GM18517 (cell line): ENCODE measurements around the gene ONECUT3.

Experiments used
- ATAC-seq: cut with Tn5 transposase; IDR thresholded peaks from one replicate; pipeline ENCODE4 v1.9.1; 2021; ENCODE audit warnings: mild to moderate bottlenecking, moderate library complexity; ENCODE audit not compliant: unreplicated experiment

Gene ONECUT3

DNA sequence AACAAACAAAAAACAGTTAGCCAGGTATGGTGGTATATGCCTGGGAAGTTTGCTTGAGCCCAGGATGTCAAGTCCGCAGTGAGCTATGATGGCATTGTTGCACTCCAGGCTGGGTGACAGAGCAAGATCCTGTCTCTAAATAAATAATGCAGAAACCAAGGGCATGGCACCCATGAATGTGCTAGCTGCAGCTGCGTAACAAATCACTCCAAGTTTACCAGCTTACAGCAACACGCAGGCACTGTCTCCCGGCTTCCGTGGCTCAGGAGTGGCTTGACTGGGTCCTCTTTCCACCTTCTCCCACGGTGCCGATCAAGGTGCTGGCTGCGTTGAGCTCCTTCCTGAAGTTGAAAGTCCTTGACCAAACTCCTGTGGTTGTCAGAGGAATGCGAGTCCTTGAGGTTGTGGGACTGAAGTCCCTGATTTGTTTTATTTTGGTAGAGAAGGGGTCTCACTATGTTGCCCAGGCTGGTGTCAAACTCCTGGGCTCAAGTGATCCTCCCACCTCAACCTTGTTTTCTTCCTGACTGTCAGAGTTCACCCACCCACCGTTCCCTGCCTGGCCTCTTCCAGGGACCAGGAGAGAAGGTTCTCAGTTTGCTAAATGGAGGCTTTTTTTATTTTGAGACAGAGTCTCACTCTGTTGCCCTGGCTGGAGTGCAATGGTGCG, 13.2 kb upstream of the ONECUT3 start:
- no peak for ATAC-seq

DNA sequence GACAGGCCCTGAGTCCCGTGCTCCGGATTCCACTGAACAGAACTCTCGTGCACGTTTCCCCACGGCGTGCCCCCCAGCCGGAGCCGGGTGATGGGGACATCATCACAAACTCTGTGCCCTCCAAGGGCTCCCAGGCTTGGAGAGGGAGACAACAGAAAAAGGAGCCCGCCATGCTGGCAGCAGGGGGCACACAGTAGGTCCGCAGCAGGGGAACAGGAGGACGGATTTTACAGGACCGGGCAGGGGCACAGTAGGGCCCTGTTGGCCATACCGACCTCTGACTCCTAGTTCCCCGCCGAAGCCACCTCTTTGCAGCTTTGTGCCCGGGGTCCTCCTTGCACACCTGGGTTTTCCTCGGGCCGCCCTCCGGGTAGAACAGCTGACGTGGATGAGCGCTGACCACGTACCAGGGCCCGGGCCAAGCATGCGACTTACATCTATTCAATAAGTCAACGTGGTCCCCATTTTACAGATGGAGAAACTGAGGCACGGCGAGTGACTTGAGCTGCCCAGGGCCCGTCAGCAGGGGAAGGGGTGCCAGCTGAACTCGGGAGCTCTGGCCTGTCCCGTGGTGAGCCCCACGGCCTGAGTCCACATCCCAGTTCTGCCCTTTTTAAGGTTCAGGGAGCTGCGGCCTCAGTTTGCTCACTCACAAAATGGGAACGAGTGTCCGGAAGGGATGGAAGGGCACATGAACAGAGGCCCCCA, 10.2 kb upstream of the ONECUT3 start:
- no peak for ATAC-seq

DNA sequence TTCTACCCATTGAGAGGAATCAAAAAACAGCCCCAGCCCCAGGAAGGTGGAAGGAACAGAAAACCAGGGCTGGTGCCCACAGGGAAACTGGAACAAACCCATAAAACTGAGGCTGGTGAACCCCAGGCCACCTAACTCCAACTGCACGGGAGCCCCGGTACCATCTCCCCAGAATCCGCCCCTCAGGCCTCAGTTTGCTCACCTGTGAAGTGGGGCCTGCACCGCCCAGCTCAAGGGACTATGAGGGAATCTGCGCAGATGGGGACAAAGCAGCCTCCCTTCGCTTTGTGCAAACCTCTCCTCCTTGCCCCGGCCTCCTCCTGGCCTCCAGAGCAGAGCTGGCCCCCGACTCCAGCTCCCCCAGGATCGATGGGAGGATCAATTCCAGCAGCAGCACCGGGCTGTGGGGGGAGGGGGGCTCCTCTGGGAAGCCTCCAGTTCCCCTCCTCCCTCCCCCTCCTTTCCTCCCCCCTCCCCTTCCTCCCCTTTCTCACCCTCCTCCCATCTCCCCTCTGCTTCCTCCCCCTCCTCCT, 9.1 kb upstream of the ONECUT3 start:
- no peak for ATAC-seq

DNA sequence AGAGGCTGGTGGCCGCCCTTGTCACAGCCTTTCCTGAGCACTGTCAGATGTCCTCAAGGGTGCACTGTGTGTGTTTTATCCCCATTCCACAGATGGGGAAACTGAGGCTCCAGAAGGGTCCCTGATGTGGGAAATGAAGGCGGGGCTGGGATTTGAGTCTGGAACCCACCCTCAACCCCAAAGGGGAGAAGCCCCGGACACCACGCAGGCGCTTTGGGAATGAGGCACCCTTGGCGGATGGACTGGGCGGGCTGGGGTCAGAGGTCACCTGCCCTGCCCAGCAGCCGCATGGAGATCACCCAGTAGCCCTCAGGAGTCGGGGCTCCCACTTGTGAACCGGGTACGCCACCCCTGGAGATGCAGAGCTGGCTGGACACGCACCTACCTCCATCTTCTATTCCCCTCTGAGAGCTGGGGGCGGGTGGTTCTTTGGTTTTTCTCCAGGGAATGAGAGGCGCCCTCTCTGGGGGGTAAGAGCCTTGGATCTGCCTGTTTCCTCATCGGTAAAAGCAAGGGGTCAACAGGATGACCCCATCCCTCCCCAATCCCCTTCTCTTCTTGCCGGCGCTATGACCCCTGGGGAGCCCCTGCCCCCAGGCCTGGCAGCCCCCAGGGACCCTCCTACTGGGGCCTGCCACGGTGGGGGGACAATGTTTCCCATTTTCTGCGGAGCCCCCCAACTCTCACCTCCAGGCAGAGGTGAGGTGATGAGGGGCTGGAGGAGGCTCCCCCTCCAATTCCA, 8.3 kb upstream of the ONECUT3 start:
- no peak for ATAC-seq

DNA sequence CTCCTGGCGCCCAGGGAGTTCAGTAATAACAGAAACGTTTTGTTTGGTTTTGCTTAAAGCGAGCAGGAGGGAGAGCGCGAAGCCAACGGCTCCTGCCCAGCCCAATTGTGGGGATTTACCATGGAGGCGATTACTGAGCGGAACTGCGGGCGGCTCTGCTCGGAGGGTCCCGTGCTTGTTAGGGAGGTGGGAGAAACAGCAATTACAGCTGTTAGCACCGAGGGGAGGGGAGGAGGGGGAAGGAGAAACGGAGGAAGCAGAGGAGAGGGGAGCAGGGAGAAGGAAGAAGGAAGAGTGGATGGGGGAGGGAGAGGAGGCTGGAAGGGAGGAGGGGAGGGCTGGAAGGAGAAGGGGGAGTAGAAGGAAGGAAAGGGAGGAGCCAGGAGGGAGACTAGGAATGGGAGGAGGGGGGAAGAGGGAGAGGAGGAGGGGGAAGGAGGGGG, 7.7 kb upstream of the ONECUT3 start:
- no peak for ATAC-seq

DNA sequence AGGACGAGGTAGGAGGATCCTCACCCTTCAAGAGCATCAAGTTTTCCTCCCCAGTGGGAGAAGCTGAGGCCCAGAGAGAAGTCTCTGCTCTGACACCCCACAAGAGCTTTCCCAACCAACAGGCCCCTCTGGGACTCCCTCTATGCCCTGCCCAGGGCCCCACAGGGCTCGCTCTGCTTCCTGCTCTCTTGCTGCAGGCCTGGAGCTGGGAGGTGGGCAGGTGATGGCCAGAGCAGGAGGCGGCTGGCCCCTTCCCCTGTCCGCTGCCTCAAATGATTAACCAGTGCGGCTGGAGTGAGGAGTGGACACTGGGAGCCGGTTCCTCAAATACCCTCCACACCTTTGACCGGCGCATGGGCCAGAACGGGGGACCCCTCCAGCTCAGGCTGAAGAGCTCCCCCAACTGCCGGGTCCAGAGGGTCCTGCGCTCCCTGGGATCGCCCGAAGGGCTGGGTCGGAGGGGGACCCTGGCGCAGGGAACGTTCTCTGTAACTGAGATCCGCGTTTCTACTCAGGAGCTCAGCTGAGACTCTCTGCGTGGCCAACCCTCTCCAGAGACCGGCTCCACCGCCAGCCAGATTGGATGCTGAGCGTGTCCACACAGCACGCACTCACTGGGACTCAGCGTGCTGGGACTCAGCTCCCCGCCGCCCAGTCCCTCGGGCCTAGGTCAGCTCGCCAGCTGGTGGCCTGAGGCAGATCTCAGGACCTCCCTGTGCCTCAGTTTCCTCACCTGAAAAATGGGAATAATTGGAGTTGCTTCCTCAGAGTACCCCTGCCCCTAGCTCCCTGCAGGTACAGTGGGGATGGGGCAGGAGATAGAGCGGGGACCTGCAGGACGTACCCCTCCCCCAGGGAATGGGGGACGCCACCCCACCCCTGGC, 6.7 kb upstream of the ONECUT3 start:
- ATAC-seq, result no peak

DNA sequence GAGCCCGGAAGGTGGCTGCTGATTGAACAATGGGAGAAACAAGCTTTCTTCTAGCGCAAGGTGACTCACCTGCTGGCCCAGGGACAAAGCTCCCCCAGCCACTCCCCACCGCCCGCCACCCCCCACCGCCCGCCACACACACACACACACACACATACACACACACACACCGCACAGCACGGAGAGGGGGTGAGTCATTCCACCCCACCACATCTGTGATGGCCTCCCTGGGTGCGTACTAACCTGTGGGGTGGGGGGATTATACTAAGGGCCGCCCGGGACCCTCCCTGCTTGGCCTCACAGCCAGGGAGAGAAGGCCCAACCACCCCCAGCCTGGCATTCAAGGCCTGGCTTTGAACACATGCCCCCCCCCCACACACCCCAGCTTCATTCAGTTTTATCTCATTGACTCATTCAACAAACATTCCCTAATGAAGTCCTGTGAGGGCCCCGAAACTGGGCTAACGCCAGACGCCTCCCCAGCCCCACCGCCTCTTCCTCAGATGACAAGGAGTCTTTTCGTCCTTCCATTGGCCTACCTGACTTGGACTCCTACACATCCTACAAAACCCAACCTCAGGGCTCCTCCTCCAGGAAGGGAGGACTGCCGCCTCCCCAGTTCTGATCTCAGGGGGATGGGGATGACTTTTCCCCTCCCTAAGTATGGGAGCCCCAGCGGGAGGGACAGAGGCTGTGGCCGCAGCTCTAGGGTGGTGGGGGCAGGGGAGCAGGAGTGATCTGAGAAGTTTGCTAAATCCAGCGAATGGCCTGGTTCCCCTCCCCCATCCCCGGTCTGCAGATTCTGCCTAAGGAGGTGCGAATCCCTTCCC, 5.8 kb upstream of the ONECUT3 start:
- ATAC-seq, result no peak

DNA sequence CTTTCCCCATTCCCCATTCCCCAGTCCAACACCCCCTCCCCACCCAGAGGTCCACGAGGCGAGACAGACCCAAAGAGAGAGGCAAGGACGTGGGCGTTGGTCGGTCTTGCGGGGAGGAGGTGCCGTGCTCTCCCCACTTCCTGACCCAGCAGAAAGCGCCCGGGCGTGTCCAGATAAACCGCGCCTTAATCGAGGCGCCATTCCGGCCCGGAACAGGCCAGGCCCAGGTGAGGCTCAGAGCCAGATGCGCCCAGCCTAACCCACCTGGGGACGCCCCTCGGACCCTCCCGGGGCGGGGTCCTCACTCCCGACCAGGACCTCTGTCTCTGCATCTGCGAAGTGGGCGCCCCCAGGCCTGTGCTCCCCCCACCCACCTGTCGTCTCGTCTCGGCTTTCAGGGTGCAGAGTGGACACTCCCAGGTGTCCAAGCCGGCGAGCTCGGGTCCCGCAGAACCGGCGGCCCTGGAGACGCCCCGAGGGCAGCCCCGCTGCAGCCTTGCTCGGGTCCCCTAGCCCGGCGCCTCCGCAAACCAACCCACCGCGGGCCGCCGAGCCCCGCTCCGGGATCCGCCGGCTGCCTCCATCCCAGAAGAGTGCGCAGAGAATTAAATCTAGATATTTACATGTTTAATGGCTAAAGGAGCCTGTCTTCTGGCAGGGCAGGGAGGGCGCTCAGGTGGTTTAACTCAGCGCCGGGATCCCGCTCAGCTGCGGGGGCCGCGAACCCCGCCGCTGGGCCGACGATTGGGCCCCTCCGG, 5.0 kb upstream of the ONECUT3 start:
- ATAC-seq, result no peak

DNA sequence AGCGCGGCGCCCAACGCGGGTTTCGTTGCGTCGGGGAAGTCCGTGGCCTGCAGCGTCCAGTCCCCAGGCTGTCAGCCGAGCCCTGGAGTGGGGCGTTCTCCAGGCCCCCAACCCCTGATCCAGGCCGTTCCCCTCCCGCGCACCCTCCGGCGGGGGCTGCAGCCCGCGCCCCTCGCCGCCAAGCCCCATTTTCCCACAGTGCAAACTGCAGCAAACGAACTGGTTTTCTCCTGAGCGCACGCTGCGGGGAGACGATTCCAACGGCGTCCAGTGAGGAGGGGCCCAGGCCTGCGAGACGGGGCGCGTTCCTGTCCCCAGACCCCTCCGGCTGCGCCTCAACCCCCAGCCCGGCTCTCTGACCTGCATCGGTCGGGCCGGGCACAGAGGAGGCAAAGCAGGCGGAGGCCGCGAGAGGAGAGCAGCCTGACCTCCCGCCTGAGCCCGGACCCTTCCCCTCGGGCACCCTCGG, 4.4 kb upstream of the ONECUT3 start:
- no peak for ATAC-seq

DNA sequence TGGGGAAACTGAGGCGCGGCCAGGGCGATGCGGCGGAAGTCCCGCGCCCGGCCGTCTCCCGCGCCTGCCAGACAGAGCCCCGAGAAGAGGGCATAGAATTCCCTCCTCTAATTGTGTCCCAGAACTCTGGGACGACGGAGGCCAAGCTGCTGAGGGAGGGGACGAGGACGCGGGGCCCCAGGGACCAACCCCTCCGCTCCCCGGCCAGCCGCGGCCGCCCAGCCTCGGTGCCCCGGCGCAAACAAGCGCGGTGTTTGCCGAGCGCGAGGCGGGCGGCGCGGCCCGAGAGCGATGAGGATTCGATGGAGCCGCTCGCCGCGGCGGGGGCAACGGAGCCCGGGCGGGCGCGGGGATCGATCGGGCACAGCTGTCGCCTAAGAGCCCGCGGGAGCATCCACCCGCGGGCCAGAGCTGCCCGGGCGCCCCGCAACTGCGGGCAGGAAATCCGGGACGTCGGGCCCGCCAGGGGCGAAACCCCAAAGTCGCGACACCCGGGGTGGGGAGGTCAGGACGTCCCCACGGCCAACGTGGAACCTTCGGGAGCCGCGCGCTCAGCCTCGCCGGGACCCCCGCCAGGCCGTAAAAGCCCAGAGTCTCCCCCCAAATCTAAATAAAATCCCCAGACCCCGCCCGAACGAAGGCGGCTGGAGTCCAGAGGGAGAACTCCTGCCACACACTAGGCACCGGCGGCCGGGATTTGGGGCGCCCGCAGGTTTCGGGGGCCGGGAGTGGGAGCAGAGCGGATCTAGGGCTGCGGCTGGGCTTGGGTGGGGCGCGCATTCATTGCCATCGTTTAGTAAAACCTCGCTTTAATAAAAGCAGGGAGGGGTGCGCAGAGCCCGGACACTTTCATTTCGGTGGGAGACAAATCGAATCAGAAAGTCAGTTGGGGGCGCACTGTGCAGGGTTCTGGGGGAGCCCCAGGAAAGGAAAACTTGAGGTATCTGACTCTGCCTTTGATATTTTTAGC, 3.6 kb upstream of the ONECUT3 start:
- ATAC-seq, result no peak

DNA sequence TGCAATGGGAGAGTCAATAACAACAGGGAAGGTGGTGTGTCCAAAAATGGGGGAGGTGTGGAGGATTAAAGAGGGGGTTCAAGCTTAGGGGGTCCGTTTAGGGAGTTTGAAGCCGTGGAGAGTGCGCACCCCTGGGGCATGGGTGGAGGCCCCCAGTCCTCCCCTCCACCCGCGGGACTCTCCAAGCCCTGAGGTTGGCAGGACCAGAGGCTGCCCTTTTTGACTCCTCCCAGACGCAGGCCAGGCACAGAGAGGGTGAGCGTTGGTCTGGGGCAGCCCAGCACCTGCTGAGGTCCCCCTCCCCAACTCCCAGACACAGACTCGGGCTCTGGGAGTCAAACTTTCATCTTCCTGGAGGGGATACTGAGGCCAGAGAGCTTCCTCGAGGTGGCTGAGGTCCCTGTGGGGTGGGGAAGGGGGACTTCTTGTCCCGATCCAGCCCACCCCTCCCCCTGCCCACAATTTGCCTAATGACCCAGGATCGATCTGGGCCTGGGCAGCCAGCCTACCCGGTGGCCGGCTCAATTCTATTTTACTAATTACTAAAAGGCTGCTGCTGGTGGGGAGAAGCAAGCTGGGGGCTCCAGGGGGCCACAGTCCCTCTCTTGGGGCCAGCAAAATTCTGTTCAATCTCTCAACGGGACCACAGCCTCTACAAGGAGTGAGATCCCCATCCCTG, 2.8 kb upstream of the ONECUT3 start:
- ATAC-seq, result no peak

DNA sequence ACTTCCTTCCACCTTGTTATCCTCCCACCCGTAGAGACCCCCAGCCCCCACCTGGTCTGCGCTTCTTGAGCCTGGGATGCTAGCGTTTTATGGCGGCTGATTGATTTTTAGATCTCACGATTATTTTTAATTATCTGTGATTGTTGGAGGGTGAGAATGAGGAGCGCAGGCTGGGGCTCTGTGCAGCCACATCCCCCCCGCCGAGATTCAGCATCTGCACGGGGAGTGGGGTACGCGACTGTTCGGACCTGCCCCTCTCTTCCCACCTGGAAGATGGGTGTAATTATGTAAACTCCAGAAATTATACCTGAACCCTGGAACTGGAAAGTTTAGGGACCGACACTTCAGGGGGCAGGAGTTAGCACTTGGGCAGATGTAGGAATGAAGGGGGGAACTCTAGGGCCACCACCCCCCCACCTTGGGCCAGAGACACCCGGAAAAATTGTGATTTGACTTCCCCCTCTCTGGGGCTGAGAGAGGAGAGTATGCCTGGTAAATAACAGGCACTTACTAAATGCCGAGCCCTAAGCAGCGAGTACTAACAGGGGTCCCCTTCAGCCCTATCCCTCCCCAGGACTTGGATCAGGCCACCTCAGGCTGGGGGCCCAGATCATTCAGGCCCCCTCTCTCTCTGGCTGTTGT, 1.8 kb upstream of the ONECUT3 start:
- ATAC-seq, result no peak

DNA sequence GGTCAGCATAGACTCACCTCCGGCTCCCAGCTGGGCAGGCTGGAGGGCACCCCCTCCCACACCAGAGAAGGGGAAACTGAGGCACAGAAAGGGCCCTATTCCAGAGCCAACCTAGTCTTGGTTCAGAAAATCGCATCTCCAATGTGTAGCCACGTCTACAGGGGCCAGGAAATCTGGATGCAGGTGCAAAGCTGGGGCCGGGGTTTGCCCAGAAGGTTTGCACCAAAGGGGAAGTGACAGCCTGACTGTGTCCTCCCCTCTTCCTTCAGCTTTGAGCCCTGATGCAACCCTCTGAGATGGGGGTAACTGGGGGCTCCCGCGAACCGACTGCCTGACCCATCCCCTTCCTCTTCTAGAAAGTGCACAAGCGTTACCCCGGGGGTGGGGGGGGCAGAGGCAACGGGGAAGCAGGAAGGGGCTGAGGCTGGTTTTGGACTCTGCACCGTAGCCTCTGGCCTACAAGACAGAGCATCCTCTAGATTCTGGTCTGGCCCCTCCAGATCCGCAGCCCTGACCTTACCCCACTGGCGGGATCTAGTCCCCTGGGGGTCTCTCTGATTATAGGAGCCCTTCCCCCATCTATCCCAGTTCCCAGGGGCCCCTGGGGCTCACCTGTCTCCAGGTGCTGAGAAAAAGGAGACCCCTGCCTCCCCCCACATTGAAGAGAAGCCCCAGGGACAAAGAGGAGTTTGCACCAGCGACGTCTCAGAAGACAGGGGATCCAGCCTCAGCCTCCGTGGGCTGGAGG, 1.1 kb upstream of the ONECUT3 start:
- ATAC-seq, result no peak

DNA sequence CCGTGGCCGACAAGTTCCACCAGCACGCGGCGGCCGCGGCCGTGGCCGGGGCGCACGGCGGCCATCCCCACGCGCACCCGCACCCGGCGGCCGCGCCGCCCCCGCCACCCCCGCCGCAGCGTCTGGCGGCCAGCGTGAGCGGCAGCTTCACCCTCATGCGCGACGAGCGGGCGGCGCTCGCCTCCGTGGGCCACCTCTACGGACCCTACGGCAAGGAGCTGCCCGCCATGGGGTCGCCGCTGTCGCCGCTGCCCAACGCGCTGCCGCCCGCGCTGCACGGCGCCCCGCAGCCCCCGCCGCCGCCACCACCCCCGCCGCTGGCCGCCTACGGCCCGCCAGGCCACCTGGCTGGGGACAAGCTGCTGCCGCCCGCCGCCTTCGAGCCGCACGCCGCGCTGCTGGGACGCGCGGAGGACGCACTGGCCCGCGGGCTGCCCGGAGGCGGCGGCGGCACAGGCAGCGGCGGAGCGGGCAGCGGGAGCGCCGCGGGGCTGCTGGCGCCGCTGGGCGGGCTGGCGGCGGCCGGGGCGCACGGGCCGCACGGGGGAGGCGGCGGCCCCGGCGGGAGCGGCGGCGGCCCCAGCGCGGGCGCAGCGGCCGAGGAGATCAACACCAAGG, 821 bp downstream of the ONECUT3 start:
- no peak for ATAC-seq

DNA sequence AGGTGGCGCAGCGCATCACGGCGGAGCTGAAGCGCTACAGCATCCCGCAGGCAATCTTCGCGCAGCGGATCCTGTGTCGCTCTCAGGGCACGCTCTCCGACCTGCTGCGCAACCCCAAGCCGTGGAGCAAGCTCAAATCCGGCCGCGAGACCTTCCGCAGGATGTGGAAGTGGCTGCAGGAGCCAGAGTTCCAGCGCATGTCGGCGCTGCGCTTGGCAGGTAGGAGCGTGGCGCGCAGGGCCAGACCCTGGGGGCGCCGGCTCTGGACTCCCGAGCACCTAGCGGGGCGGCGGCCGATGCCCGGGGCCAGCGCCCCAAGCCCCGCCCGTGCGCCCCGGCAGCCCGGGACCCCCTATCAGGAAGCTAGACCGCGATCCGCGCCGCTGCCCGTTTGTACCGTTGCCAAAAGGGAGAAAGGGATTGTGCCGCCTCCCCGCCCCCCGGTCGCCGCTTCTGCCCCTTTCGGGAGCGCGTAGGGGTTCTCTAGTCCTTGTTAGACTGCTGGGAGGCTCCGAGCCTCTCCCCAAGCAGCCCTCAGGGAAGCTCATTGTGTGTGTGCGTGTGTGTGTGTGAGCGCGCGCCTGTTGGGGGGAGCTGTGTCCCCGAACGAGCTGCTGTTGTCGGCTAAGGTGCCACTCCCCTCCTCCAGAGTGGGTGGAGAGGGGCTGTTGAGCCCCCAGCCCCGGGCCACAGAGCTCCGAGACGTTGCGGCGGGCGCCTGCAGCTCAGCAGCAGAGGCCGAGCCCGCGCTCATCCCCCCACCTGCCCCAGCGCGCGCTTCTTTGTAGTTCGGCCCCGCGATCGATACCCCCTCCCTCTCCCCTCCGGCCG, 1.5 kb downstream of the ONECUT3 start:
- no peak for ATAC-seq
